Stimulated activated CD8-positive, alpha-beta memory T cell treated with anti-CD3 and anti-CD28 coated beads, Interleukin-12 subunit alpha, Interleukin-12 subunit beta, amount 100 ng/mL, for 4 hours (primary cell): ENCODE results near the gene ZNF581.
A peak's percentile ranks its signal among the peaks of the same experiment; 100 is the strongest.

Source experiments
- DNase-seq: peaks from one replicate; pipeline ENCODE4 v3.0.0-alpha.2; 2020; ENCODE audit warnings: low read depth

Gene ZNF581

GRCh38 chr19:55626350-55626749, 17.1 kb upstream of the ZNF581 start:
- no peak for DNase-seq

- peak; percentile 50 for DNase-seq
Observed at GRCh38 chr19:55632463-55632834, 11.0 kb upstream of the ZNF581 start.

GRCh38 chr19:55633861-55634260, 9.6 kb upstream of the ZNF581 start:
- no peak for DNase-seq

- no peak for DNase-seq
Observed at GRCh38 chr19:55635334-55635717, 8.1 kb upstream of the ZNF581 start.

- no peak for DNase-seq
Observed at GRCh38 chr19:55635856-55636440, 7.5 kb upstream of the ZNF581 start.

GRCh38 chr19:55636723-55637122, 6.7 kb upstream of the ZNF581 start:
- no peak for DNase-seq

GRCh38 chr19:55637534-55637933, 5.9 kb upstream of the ZNF581 start:
- DNase-seq = no peak

- DNase-seq = no peak
Observed at GRCh38 chr19:55638864-55639359, 4.5 kb upstream of the ZNF581 start.

- peak; percentile 52 for DNase-seq
Observed at GRCh38 chr19:55640043-55640576, 3.3 kb upstream of the ZNF581 start.

GRCh38 chr19:55640577-55641425, 2.6 kb upstream of the ZNF581 start, which contains the start of gene ZNF580:
Gene ZNF580 (plus strand): TSS chr19:55641002. CDS start chr19:55642509, 1,507 bp downstream.
- DNase-seq = peak; percentile 56

- no peak for DNase-seq
Observed at GRCh38 chr19:55641426-55642152, 1.9 kb upstream of the ZNF581 start.

- no peak for DNase-seq
Observed at GRCh38 chr19:55642153-55643002, 1.1 kb upstream of the ZNF581 start.

- DNase-seq = no peak
Observed at GRCh38 chr19:55643887-55644176, 383 bp downstream of the ZNF581 start.

GRCh38 chr19:55644191-55644833, 863 bp downstream of the ZNF581 start:
- DNase-seq = no peak

GRCh38 chr19:55644842-55645511, 1.5 kb downstream of the ZNF581 start:
- no peak for DNase-seq

GRCh38 chr19:55645512-55645881, 2.0 kb downstream of the ZNF581 start:
- no peak for DNase-seq

GRCh38 chr19:55646889-55647731, 3.7 kb downstream of the ZNF581 start:
- DNase-seq = no peak

GRCh38 chr19:55647732-55648584, 4.5 kb downstream of the ZNF581 start, which contains the start of gene CCDC106:
Gene CCDC106 (plus strand): TSS chr19:55648212. CDS start chr19:55649047, 835 bp downstream.
- DNase-seq = peak; percentile 38
